ENCODE results near the gene ZNF672.
"Not testable (repeated sequence)": the region's sequence is repeated elsewhere in the genome, so short reads cannot be mapped to it uniquely, and the experiment has no call there.

Gene ZNF672

GRCh38 chr1:248857201-248857600 is 19.2 kb downstream of the ZNF672 start:
- no peak for DNase-seq

GRCh38 chr1:248857749-248858095 is 19.7 kb downstream of the ZNF672 start:
- no peak for DNase-seq

GRCh38 chr1:248858096-248858890 is 20.3 kb downstream of the ZNF672 start:
- peak; percentile 37 to 92 (median 85) for DNase-seq

- peak; percentile 89 to 97 (median 93) for DNase-seq
These were observed 21.2 kb downstream of the ZNF672 start, which contains the start of gene ZNF692 for GRCh38 chr1:248858891-248859889. ZNF692 (minus strand) TSS chr1:248859085; CDS start chr1:248858309, 776 bp downstream.

- no peak for DNase-seq
These were observed 22.0 kb downstream of the ZNF672 start for GRCh38 chr1:248860007-248860406.

- no peak for DNase-seq
These were observed 23.6 kb downstream of the ZNF672 start for GRCh38 chr1:248861616-248862015.

GRCh38 chr1:248862695-248862997 is 24.6 kb downstream of the ZNF672 start:
- DNase-seq: no peak

- DNase-seq: peak; percentile 70 to 94 (median 90)
These were observed 25.2 kb downstream of the ZNF672 start for GRCh38 chr1:248862998-248863881.

- DNase-seq: peak in 1 of 3 experiments; percentile 42
These were observed 33.9 kb downstream of the ZNF672 start for GRCh38 chr1:248871837-248872401.

GRCh38 chr1:248872752-248873408 is 34.9 kb downstream of the ZNF672 start:
- peak; percentile 46 to 91 (median 84) for DNase-seq

- DNase-seq: peak; percentile 87 to 99 (median 94)
These were observed 35.5 kb downstream of the ZNF672 start for GRCh38 chr1:248873409-248873992.

- peak; percentile 66 to 99 (median 96) for DNase-seq
These were observed 36.0 kb downstream of the ZNF672 start for GRCh38 chr1:248873993-248874533.

- DNase-seq: no peak
These were observed 43.2 kb downstream of the ZNF672 start for GRCh38 chr1:248881261-248881660.

- DNase-seq: not testable (repeated sequence)
These were observed 44.4 kb downstream of the ZNF672 start for GRCh38 chr1:248882427-248882826.

- DNase-seq: no peak
These were observed 46.7 kb downstream of the ZNF672 start for GRCh38 chr1:248884632-248885295.

- no peak for DNase-seq
These were observed 47.6 kb downstream of the ZNF672 start for GRCh38 chr1:248885646-248886045.

GRCh38 chr1:248886237-248886895 is 48.3 kb downstream of the ZNF672 start:
- peak in 1 of 3 experiments; percentile 20 for DNase-seq

GRCh38 chr1:248889914-248890243 is 51.9 kb downstream of the ZNF672 start:
- DNase-seq: not testable (repeated sequence)

GRCh38 chr1:248890549-248891498 is 52.8 kb downstream of the ZNF672 start:
- no peak for DNase-seq
